Tibial nerve (tissue), 4 donors: ENCODE data around the gene CDC42BPG. TPM values are rescaled to one million over a fixed set of nuclear protein-coding genes. Genes with fewer than 3 reads are reported as not detected.
A peak's percentile ranks its signal among the peaks of the same experiment; 100 is the strongest.

ENCODE experiments used
- DNase-seq, 2 donors: peaks; one replicate each; pipeline ENCODE4 v3.0.0-alpha.2; 2019; ENCODE audit warnings: low spot score in 2 of 2
- H3K27ac ChIP-seq, 4 donors: fragments of 200-600 bp; sonication (generic) in 3 of 4; one replicate each; pipeline ENCODE4 v1.5.1; 2017 to 2019; ENCODE audit warnings: mild to moderate bottlenecking in 1 of 4
- H3K27me3 ChIP-seq, 2 donors: fragments of 200-600 bp; sonication (generic) in 1 of 2; one replicate each; pipeline versions ENCODE4 v1.5.1 to v1.6.0; 2017 to 2019
- H3K36me3 ChIP-seq, 3 donors: fragments of 200-600 bp; sonication (generic); one replicate each; pipeline ENCODE4 v1.5.1; 2018 to 2019
- H3K4me1 ChIP-seq, 4 donors: fragments of 200-600 bp; sonication (generic) in 3 of 4; one replicate each; pipeline ENCODE4 v1.5.1; 2017 to 2019
- H3K4me3 ChIP-seq, 4 donors: fragments of 200-600 bp; sonication (generic) in 3 of 4; one replicate each; pipeline ENCODE4 v1.5.1; 2017 to 2019; ENCODE audit warnings: mild to moderate bottlenecking in 1 of 4, moderate library complexity in 1 of 4
- H3K9me3 ChIP-seq, 4 donors: fragments of 200-600 bp; sonication (generic) in 3 of 4; one replicate each; pipeline ENCODE4 v1.5.1; 2017 to 2019
- EP300 ChIP-seq, 2 donors: sonication (generic); formaldehyde crosslinking; IDR thresholded peaks; one replicate each; pipeline ENCODE4 v1.6.1; 2017; ENCODE audit warnings: antibody characterized with exemption in 2 of 2, mild to moderate bottlenecking in 1 of 2
- POLR2A ChIP-seq, 2 donors: fragments of 450-650 bp; IDR thresholded peaks; one replicate each; pipeline ENCODE4 v1.6.1; 2017; ENCODE audit warnings: antibody characterized with exemption in 2 of 2, mild to moderate bottlenecking in 2 of 2, moderate library complexity in 2 of 2
- WGBS, 2 donors: methylation state at CpG; one replicate each; pipeline ENCODE4 v1.1.5; 2018; 5-methylcytosine and 5-hydroxymethylcytosine counted together
- total RNA-seq, 4 donors: library from RNA; depleted of rRNA; stranded (reverse); fragments of >200 nt; gene quantifications; one replicate each; pipeline ENCODE4 v1.1.0, GENCODE V29; 2016
- TF ChIP-seq, protein P1 (sequence below), 5 experiments: fragments of 200-600 bp in 3 of 5; fragments of 450-650 bp in 2 of 5; sonication (generic) in 3 of 5; IDR thresholded peaks; one replicate each; pipeline ENCODE4 v1.5.1; 2016 to 2019; ENCODE audit warnings: antibody characterized with exemption in 5 of 5, mild to moderate bottlenecking in 3 of 5, moderate library complexity in 2 of 5

Gene CDC42BPG
- total RNA-seq, 4 donors from 2014 or later: under 0.01 to 0.30 (median 0.21) TPM; not detected in 1

DNA sequence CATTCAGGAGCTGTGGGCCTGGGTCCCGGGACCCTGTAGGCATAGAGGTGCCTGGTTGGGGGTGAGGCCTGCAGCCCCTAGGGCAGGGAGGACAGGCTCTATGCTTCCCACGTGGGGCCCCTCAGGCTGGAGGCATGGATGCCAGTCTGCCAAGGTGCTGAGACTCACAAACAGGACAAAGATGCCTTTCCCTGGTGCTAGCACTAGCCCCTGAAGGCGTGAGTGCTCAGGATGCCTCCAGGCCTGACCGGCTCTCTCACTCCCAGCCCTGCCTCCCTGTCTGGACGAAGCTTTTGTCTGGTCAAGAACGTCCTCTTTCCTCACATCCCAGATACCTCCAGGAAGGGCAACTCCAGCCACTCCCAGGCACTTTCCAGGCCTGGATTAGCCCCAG lies 2.1 kb downstream of the CDC42BPG start:
- DNase-seq: no peak
- H3K27ac ChIP-seq: peak overlapping the region in 1 of 4 donors; percentile 17
- no peaks in the 10 kb centered on the region for H3K9me3 ChIP-seq
- no peaks in the 10 kb centered on the region for H3K27me3 ChIP-seq
- TF ChIP-seq EP300 (IDR thresholded peaks at IDR 0.05): no peak
- TF ChIP-seq, protein P1, sequence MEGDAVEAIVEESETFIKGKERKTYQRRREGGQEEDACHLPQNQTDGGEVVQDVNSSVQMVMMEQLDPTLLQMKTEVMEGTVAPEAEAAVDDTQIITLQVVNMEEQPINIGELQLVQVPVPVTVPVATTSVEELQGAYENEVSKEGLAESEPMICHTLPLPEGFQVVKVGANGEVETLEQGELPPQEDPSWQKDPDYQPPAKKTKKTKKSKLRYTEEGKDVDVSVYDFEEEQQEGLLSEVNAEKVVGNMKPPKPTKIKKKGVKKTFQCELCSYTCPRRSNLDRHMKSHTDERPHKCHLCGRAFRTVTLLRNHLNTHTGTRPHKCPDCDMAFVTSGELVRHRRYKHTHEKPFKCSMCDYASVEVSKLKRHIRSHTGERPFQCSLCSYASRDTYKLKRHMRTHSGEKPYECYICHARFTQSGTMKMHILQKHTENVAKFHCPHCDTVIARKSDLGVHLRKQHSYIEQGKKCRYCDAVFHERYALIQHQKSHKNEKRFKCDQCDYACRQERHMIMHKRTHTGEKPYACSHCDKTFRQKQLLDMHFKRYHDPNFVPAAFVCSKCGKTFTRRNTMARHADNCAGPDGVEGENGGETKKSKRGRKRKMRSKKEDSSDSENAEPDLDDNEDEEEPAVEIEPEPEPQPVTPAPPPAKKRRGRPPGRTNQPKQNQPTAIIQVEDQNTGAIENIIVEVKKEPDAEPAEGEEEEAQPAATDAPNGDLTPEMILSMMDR (IDR thresholded peaks at IDR 0.05): no peak
- no peak for TF ChIP-seq POLR2A (IDR thresholded peaks at IDR 0.05)
- 72 to 78% methylated on average over 6 of the region's 6 CpGs for WGBS, 2 donors
- no peaks in the 10 kb centered on the region for H3K36me3 ChIP-seq
- H3K4me3 ChIP-seq: no peak overlapping the region
- H3K4me1 ChIP-seq: peaks cover 0 to 17% (median 3%) of the 10 kb centered on the region in 4 donors

DNA sequence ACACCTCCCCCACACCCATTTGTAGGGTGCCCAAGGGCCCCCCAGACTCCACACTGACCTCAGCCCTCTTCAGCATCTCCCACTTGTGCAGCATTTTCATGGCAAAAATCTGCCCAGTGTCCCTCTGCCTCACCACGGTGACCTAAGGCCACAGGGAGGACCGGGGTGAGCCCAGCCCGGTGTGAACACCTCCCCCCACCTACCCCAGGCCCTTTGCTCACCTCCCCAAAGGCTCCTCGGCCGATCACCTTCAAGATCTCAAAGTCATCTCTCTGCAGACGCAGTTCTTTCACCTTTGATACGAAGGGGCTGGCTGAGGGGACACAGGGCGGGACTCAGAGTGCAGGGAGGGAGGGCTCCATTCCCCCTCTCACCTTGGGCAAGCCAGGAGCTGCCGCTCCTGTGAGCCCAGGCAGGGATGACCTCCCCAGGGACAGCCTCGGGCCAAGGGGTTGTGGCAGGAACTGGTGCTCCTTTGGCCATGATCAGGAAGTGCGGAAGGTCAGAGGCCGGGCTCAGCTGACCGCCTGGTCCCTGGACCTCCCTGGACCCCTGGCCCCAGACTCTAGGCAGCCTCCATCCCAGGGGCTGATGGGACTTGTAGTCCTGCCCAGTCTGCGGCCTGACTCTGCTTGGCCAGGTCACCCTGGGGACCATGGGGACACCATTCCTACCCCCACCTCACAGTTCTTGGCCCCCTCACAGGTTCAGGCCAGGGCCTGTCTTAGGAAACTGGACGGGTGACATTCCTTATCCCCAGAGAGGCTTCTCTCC lies 2.7 kb downstream of the CDC42BPG start:
- Histone ChIP-seq H3K27me3 (no peaks in the 10 kb centered on the region), H3K36me3 (no peaks in the 10 kb centered on the region), H3K9me3 (no peaks in the 10 kb centered on the region), H3K27ac (no peak overlapping the region), H3K4me1 (peaks cover 0 to 14% (median 3%) of the 10 kb centered on the region in 4 donors), H3K4me3 (no peak overlapping the region)
- TF ChIP-seq POLR2A (IDR thresholded peaks at IDR 0.05) (no peak), EP300 (IDR thresholded peaks at IDR 0.05) (no peak)
- TF ChIP-seq, protein P1 (IDR thresholded peaks at IDR 0.05): no peak
- WGBS, 2 donors: 83 to 84% methylated on average over 9 to 15 of the region's 15 CpGs
- DNase-seq: no peak

DNA sequence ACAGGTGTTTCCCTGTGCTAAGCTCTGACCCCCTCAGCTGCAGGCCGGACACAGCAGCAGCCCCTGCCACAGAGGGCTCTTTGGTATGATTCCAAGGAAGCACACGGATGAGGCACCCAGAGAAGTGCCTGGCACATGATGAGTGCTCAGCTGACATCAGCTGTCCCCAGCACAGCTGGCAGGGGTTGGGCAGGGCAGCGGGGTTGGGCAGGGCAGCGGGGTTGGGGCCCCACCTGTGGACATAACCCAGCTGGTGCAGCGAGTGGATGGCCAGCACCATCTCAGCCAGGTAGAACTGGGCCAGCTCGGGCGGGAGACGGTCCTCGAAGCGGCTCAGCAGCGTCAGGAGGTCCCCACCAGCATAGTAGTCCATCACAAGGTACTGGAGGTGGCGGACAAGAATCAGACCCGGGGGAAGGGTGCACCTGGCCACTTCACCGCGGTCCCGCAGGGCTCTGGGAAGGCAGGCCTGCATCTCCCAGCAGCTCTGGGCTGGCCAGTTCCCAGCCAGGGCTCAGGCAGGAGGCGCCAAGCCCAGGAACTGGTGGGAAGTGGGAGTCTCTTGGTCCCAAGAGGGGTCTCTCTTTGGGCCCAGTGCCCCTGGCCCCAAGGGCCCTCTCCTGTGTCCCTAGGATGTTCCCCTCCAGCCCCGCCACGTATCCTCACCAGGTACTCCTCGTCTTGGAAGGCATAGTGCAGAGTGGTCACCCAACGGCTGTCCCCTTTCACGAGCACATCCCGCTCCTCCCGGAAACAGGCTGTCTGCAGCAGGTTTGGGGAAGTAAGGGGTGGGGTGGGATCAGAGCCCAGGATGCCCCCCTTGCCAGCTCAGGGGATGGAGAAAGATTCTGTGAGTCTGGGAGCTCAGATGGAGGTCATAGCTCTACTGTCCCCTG lies 4.3 kb downstream of the CDC42BPG start:
- no peaks in the 10 kb centered on the region for H3K9me3 ChIP-seq
- H3K4me3 ChIP-seq: no peak overlapping the region
- WGBS, 2 donors: 80 to 91% methylated on average over 15 to 24 of the region's 24 CpGs
- no peak for DNase-seq
- H3K27ac ChIP-seq: no peak overlapping the region
- H3K36me3 ChIP-seq: no peaks in the 10 kb centered on the region
- TF ChIP-seq, protein P1 (IDR thresholded peaks at IDR 0.05): no peak
- TF ChIP-seq POLR2A (IDR thresholded peaks at IDR 0.05) (no peak), EP300 (IDR thresholded peaks at IDR 0.05) (no peak)
- H3K27me3 ChIP-seq: no peaks in the 10 kb centered on the region
- H3K4me1 ChIP-seq: peaks cover 0 to 14% (median 2%) of the 10 kb centered on the region in 4 donors

DNA sequence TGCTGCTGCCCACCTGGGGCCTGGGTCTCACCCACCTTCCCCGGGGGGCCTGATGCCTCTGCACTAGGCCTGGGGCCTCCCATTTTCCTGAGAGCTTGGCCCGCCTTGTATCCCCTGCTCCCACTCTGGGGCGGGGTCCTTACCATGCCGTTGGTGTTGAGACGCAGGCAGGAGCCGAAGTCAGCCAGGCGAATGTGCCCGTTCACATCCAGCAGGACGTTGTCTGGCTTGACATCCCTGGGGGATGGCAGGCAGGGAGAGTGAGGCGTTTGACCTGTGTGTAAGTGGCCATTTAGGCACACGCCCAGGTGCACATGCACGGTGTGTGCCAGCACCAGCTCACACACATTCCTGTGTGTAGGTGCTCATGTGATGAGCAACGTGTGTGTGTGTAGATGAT lies 5.1 kb downstream of the CDC42BPG start:
- Histone ChIP-seq H3K36me3 (no peaks in the 10 kb centered on the region), H3K9me3 (no peaks in the 10 kb centered on the region), H3K27ac (no peak overlapping the region), H3K27me3 (no peaks in the 10 kb centered on the region), H3K4me1 (peaks cover 0 to 7% (median 0%) of the 10 kb centered on the region in 4 donors), H3K4me3 (no peak overlapping the region)
- 87 to 91% methylated on average over 5 to 13 of the region's 13 CpGs for WGBS, 2 donors
- TF ChIP-seq EP300 (IDR thresholded peaks at IDR 0.05) (no peak), POLR2A (IDR thresholded peaks at IDR 0.05) (no peak)
- TF ChIP-seq, protein P1 (IDR thresholded peaks at IDR 0.05): no peak
- no peak for DNase-seq
